NOMO-1 treated with dmso at 0.1 percent for 144 hours (cell line): ENCODE data around the gene PCDHGB2.
"Not testable (repeated sequence)": the region's sequence is repeated elsewhere in the genome, so short reads cannot be mapped to it uniquely, and the experiment has no call there.

Experiments
- DNase-seq: peaks from one replicate; lab custom pipeline; 2025; ENCODE audit not compliant: unreplicated experiment; lab: John Stamatoyannopoulos, UW

Gene PCDHGB2

GRCh38 chr5:141359790-141360426 is at the start of gene PCDHGB2:
PCDHGB2 (plus strand) TSS chr5:141359994; CDS start chr5:141360136, 142 bp downstream.
- peak; percentile 54 for DNase-seq

- no peak for DNase-seq
These were observed 46.1 kb upstream of the PCDHGB2 start for GRCh38 chr5:141313711-141314110.

GRCh38 chr5:141316963-141317362 is 42.8 kb upstream of the PCDHGB2 start:
- not testable (repeated sequence) for DNase-seq

- no peak for DNase-seq
These were observed 40.6 kb upstream of the PCDHGB2 start for GRCh38 chr5:141319202-141319601.

- no peak for DNase-seq
These were observed 40.1 kb upstream of the PCDHGB2 start for GRCh38 chr5:141319699-141320098.

GRCh38 chr5:141320225-141321169 is 39.3 kb upstream of the PCDHGB2 start, which contains the start of gene TAF7:
TAF7 (minus strand) TSS chr5:141320784; CDS start chr5:141320044, 740 bp downstream.
- peak; percentile 80 for DNase-seq

- DNase-seq: no peak
These were observed 37.5 kb upstream of the PCDHGB2 start for GRCh38 chr5:141322261-141322660.

- peak; percentile 8 for DNase-seq
These were observed 33.5 kb upstream of the PCDHGB2 start for GRCh38 chr5:141326088-141326854.

- DNase-seq: no peak
These were observed 31.6 kb upstream of the PCDHGB2 start for GRCh38 chr5:141328231-141328630.

- DNase-seq: no peak
These were observed 29.3 kb upstream of the PCDHGB2 start, which contains the start of gene PCDHGA1 for GRCh38 chr5:141330299-141331080. PCDHGA1 (plus strand) TSS chr5:141330514.

- not testable (repeated sequence) for DNase-seq
These were observed 27.2 kb upstream of the PCDHGB2 start for GRCh38 chr5:141332571-141332970.

GRCh38 chr5:141338538-141339306 is 21.1 kb upstream of the PCDHGB2 start, which contains the start of gene PCDHGA2:
PCDHGA2 (plus strand) TSS chr5:141338760.
- DNase-seq: no peak

GRCh38 chr5:141340781-141341354 is 18.9 kb upstream of the PCDHGB2 start:
- DNase-seq: not testable (repeated sequence)

- no peak for DNase-seq
These were observed 17.0 kb upstream of the PCDHGB2 start for GRCh38 chr5:141342773-141343172.

- no peak for DNase-seq
These were observed 16.4 kb upstream of the PCDHGB2 start, which contains the start of gene PCDHGA3 for GRCh38 chr5:141343242-141343952. PCDHGA3 (plus strand) TSS chr5:141343829; CDS start chr5:141344034, 205 bp downstream.

- DNase-seq: no peak
These were observed 15.8 kb upstream of the PCDHGB2 start for GRCh38 chr5:141343953-141344463.

GRCh38 chr5:141345327-141345726 is 14.5 kb upstream of the PCDHGB2 start:
- DNase-seq: no peak

- DNase-seq: not testable (repeated sequence)
These were observed 13.8 kb upstream of the PCDHGB2 start for GRCh38 chr5:141346017-141346416.
